HG03442 (cell line): ENCODE measurements around the gene VWDE.
"Not testable (repeated sequence)": the region's sequence is repeated elsewhere in the genome, so short reads cannot be mapped to it uniquely, and the experiment has no call there.

Experiments
- ATAC-seq: cut with Tn5 transposase; IDR thresholded peaks from one replicate; pipeline ENCODE4 v1.9.1; 2021; ENCODE audit warnings: mild to moderate bottlenecking, moderate library complexity; ENCODE audit not compliant: unreplicated experiment

Gene VWDE

GRCh38 chr7:12403287-12404181 is at the start of gene VWDE:
VWDE (minus strand) TSS chr7:12403865; CDS start chr7:12403716, 149 bp downstream.
- ATAC-seq = peak; percentile 43

- ATAC-seq = not testable (repeated sequence)
Observed at GRCh38 chr7:12453136-12453535, 49.5 kb upstream of the VWDE start.

GRCh38 chr7:12450615-12451014 is 47.0 kb upstream of the VWDE start:
- ATAC-seq = no peak

- ATAC-seq = no peak
Observed at GRCh38 chr7:12444785-12445184, 41.1 kb upstream of the VWDE start.

GRCh38 chr7:12440229-12440628 is 36.6 kb upstream of the VWDE start:
- ATAC-seq = no peak

GRCh38 chr7:12436896-12437535 is 33.4 kb upstream of the VWDE start:
- no peak for ATAC-seq

- no peak for ATAC-seq
Observed at GRCh38 chr7:12436126-12436525, 32.5 kb upstream of the VWDE start.

GRCh38 chr7:12434012-12434642 is 30.5 kb upstream of the VWDE start:
- no peak for ATAC-seq

GRCh38 chr7:12431886-12432556 is 28.4 kb upstream of the VWDE start:
- no peak for ATAC-seq

- ATAC-seq = no peak
Observed at GRCh38 chr7:12425311-12425710, 21.6 kb upstream of the VWDE start.

GRCh38 chr7:12423997-12424745 is 20.5 kb upstream of the VWDE start:
- no peak for ATAC-seq

- no peak for ATAC-seq
Observed at GRCh38 chr7:12423355-12423996, 19.8 kb upstream of the VWDE start.

- ATAC-seq = no peak
Observed at GRCh38 chr7:12422554-12423320, 19.1 kb upstream of the VWDE start.

GRCh38 chr7:12418452-12418851 is 14.8 kb upstream of the VWDE start:
- ATAC-seq = no peak

- no peak for ATAC-seq
Observed at GRCh38 chr7:12415072-12415471, 11.4 kb upstream of the VWDE start.

- no peak for ATAC-seq
Observed at GRCh38 chr7:12412407-12412806, 8.7 kb upstream of the VWDE start.

- ATAC-seq = no peak
Observed at GRCh38 chr7:12410523-12410922, 6.9 kb upstream of the VWDE start.

- no peak for ATAC-seq
Observed at GRCh38 chr7:12409097-12409711, 5.5 kb upstream of the VWDE start.

- ATAC-seq = not testable (repeated sequence)
Observed at GRCh38 chr7:12407652-12408051, 4.0 kb upstream of the VWDE start.
